ENCODE results near the gene SHANK2. TPM values are rescaled to one million over a fixed set of nuclear protein-coding genes. Genes with fewer than 3 reads are reported as not detected.

The SHANK2 gene
- total RNA-seq, 1 donor: 2.5 TPM

DNA sequence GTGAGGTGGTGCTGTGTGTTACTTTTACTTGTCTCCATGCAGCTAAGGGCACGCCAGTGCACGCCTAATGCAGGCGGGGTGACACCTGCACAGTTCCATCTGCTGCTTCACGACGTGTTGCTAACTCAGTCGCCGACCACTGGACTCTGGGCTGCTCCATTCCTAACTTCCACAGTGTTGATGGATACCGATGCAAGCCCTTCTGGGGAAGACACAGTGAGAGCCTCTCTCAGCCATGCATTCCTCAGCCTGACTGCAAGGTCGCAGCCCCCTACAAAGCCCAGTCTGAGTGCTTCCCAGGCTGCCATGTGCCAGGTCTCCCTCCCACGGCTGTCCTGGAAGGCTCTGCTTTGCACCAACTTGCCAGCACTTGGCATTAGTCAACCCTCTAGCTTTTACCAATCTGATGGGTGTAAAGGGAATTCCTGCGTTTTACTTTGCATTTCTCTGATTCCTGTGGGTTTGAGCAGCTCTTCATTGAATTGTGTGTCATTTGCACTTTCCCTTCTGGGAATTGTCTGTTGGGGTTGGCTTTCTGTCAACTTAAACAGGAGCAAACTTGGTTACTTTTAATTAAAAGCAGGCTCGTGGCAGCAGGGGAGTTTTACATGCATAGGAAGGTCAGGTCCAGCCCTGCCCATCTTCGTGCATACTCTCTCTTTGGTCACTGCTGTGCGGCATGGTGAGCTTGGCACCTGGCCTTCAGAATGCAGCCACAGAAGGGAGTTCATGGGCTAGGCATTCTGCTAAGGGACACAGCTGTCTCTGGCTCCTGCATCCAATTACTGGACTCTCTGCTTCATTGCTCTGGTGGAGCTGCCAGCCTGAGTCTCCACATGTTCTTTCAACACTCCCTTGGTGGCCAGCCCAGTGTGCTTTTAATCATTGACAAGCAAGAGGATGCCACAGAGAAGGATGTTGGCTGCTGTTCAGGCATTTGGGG, 34.6 kb upstream of the SHANK2 start:
- no peak overlapping the region for H3K4me3 ChIP-seq (ENCODE audit: insufficient read depth, low read length)
- H3K36me3 ChIP-seq (ENCODE audit: insufficient read depth, low read length): no peaks in the 10 kb centered on the region
- H3K27me3 ChIP-seq (ENCODE audit: insufficient read depth, low read length): peaks cover 7% of the 10 kb centered on the region
- H3K4me1 ChIP-seq (ENCODE audit: insufficient read depth, low read length): peaks cover 18% of the 10 kb centered on the region
- H4K20me1 ChIP-seq (ENCODE audit: insufficient read depth, low read length): peaks cover 3% of the 10 kb centered on the region
- H3K9me3 ChIP-seq (ENCODE audit: low read depth, low read length): peaks cover 3% of the 10 kb centered on the region
- peak overlapping the region; percentile 82 for H3K27ac ChIP-seq (ENCODE audit: low read depth, low read length)
- peak overlapping the region; percentile 49 for H3K4me2 ChIP-seq (ENCODE audit: insufficient read depth, low read length)
- no peaks in the 10 kb centered on the region for H3K79me2 ChIP-seq (ENCODE audit: insufficient read depth, low read length)
- H2AFZ ChIP-seq (ENCODE audit: low read length): no peak overlapping the region
- peak; percentile 92 for DNase-seq (ENCODE audit: insufficient read length, low spot score, missing footprints)
- TF ChIP-seq, protein P1, sequence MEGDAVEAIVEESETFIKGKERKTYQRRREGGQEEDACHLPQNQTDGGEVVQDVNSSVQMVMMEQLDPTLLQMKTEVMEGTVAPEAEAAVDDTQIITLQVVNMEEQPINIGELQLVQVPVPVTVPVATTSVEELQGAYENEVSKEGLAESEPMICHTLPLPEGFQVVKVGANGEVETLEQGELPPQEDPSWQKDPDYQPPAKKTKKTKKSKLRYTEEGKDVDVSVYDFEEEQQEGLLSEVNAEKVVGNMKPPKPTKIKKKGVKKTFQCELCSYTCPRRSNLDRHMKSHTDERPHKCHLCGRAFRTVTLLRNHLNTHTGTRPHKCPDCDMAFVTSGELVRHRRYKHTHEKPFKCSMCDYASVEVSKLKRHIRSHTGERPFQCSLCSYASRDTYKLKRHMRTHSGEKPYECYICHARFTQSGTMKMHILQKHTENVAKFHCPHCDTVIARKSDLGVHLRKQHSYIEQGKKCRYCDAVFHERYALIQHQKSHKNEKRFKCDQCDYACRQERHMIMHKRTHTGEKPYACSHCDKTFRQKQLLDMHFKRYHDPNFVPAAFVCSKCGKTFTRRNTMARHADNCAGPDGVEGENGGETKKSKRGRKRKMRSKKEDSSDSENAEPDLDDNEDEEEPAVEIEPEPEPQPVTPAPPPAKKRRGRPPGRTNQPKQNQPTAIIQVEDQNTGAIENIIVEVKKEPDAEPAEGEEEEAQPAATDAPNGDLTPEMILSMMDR (IDR thresholded peaks at IDR 0.05; ENCODE audit: extremely low read depth, low read depth, low read length): no peak

DNA sequence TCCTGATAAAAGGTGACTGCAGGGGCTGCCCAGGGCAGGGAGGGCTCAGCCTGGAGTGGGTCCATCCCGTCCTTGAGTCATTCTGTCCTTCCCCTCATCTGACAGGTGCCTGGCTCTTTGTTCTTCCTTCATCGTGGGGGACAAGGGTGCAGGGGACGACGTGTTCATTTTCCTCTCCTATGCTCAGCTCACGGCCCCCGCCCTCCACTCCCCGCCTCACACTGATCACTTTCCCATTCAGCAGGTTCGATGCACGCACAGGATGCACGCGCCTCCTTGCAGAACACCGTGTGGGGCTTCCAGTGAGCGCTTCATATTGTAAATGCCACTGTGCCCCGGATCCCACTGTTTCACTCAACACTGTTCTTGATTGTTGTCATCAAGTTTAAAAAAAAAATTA, 32.7 kb upstream of the SHANK2 start:
- Histone ChIP-seq H3K27ac (ENCODE audit: low read depth, low read length) (no peak overlapping the region), H3K4me1 (ENCODE audit: insufficient read depth, low read length) (peaks cover 18% of the 10 kb centered on the region), H3K27me3 (ENCODE audit: insufficient read depth, low read length) (peaks cover 17% of the 10 kb centered on the region), H4K20me1 (ENCODE audit: insufficient read depth, low read length) (peaks cover 3% of the 10 kb centered on the region), H3K4me3 (ENCODE audit: insufficient read depth, low read length) (no peak overlapping the region), H3K36me3 (ENCODE audit: insufficient read depth, low read length) (no peaks in the 10 kb centered on the region), H2AFZ (ENCODE audit: low read length) (no peak overlapping the region), H3K4me2 (ENCODE audit: insufficient read depth, low read length) (no peak overlapping the region), H3K9me3 (ENCODE audit: low read depth, low read length) (no peaks in the 10 kb centered on the region), H3K79me2 (ENCODE audit: insufficient read depth, low read length) (no peaks in the 10 kb centered on the region)
- TF ChIP-seq, protein P1 (IDR thresholded peaks at IDR 0.05; ENCODE audit: extremely low read depth, low read depth, low read length): no peak
- no peak for DNase-seq (ENCODE audit: insufficient read length, low spot score, missing footprints)

DNA sequence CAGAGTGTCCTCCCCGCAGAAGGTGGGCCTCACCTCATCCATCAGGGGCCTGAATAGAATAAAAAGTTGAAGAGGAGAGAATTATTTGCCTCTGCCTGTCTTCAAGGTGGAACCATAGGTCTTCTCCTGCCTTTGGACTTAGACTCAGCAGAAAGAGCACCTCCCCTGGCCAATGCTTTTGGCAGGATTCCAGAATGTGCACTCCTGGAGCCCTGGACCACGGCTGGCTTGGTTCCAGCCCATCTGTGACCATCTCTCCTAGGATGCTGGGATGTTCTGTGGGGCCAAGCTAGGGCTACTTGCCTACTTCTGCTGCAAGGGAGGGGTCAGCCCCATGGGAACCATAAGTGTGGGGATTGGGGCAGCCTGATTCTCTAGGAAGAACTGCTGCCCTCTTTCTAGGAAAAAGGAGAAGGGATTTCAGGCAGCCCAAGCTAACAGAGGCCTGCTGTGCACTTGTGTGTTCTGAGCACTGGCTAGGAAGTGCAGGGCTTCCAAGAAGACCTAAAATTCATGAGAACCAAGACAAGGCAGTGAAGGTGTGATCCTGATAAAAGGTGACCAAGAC, 32.2 kb upstream of the SHANK2 start:
- Histone ChIP-seq H4K20me1 (ENCODE audit: insufficient read depth, low read length) (peaks cover 3% of the 10 kb centered on the region), H3K36me3 (ENCODE audit: insufficient read depth, low read length) (no peaks in the 10 kb centered on the region), H3K9me3 (ENCODE audit: low read depth, low read length) (no peaks in the 10 kb centered on the region), H3K4me1 (ENCODE audit: insufficient read depth, low read length) (peaks cover 18% of the 10 kb centered on the region), H3K27me3 (ENCODE audit: insufficient read depth, low read length) (peaks cover 22% of the 10 kb centered on the region), H3K4me3 (ENCODE audit: insufficient read depth, low read length) (no peak overlapping the region), H3K4me2 (ENCODE audit: insufficient read depth, low read length) (no peak overlapping the region), H2AFZ (ENCODE audit: low read length) (no peak overlapping the region), H3K79me2 (ENCODE audit: insufficient read depth, low read length) (no peaks in the 10 kb centered on the region), H3K27ac (ENCODE audit: low read depth, low read length) (no peak overlapping the region)
- TF ChIP-seq, protein P1 (IDR thresholded peaks at IDR 0.05; ENCODE audit: extremely low read depth, low read depth, low read length): no peak
- no peak for DNase-seq (ENCODE audit: insufficient read length, low spot score, missing footprints)

DNA sequence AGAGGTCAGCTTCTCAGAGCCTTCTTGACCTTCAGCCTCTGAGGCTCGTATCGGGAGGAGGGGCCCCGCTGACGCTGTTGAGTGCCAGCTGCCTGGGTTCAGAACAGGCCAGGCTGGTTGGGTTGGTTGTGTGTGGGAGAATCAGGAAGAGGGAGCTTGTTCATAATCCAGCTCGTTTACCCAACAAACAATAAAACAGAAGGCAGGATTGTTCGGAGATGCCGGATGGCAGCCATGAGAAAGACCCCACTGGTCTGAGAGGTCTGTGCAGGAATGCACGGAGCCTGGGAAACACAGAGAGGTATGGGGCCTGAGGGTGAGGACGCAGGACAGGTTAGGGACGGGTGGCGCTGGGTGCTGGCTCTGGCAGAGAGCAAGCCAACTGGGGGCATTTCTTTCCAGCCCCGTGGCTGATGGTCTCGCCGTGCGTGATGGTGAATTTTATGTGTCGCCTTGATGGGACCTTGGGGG, 31.6 kb upstream of the SHANK2 start:
- H3K4me3 ChIP-seq (ENCODE audit: insufficient read depth, low read length): no peak overlapping the region
- H3K4me2 ChIP-seq (ENCODE audit: insufficient read depth, low read length): no peak overlapping the region
- H3K9me3 ChIP-seq (ENCODE audit: low read depth, low read length): no peaks in the 10 kb centered on the region
- no peak overlapping the region for H2AFZ ChIP-seq (ENCODE audit: low read length)
- TF ChIP-seq, protein P1 (IDR thresholded peaks at IDR 0.05; ENCODE audit: extremely low read depth, low read depth, low read length): no peak
- no peaks in the 10 kb centered on the region for H3K79me2 ChIP-seq (ENCODE audit: insufficient read depth, low read length)
- DNase-seq (ENCODE audit: insufficient read length, low spot score, missing footprints): peak; percentile 37
- H3K27me3 ChIP-seq (ENCODE audit: insufficient read depth, low read length): peaks cover 24% of the 10 kb centered on the region
- H3K36me3 ChIP-seq (ENCODE audit: insufficient read depth, low read length): no peaks in the 10 kb centered on the region
- peaks cover 18% of the 10 kb centered on the region for H3K4me1 ChIP-seq (ENCODE audit: insufficient read depth, low read length)
- no peak overlapping the region for H3K27ac ChIP-seq (ENCODE audit: low read depth, low read length)
- H4K20me1 ChIP-seq (ENCODE audit: insufficient read depth, low read length): peaks cover 3% of the 10 kb centered on the region
